Activated gamma-delta T cell treated with Interleukin-2 at 50 U/mL for 16 hours (primary cell): ENCODE results near the gene GNB1L.
A peak's percentile ranks its signal among the peaks of the same experiment; 100 is the strongest.

Source experiments
- DNase-seq: peaks from one replicate; pipeline ENCODE4 v3.0.0-alpha.2; 2020

GNB1L gene

GRCh38 chr22:19821523-19822300 lies 33.0 kb downstream of the GNB1L start:
- no peak for DNase-seq

DNA sequence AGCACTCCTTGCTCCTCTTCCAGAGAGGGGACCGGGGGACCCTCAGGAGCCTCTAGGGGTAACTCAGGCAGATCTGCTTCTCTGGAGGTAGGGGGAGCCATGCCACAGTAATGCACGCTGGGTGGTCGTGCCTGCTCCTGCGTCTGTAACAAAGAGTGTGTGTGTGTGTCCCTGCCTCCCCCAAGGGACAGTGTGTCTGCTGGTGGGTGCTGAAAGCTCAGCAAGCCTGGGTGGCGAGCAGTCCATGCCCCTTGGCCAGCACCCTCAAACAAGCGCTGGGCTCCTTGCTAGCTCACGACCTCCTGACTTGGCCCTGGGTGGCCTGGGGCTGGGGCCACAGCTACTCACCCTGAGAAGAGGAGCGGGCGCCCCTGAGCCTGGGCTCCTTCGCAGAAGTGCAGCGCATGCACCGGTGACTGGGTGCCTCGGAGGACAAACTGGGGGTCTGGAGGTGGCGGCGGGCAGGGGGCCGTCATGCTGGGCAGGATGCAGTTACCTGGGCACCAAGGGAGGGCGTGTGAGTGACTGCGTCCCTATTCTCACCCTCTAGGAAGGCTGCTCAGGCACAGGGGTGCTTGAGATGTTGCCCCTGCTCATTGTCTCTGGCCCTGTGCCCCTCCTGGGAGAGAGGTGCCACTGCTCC lies 33.7 kb downstream of the GNB1L start:
- DNase-seq = no peak

GRCh38 chr22:19819911-19820879 lies 34.5 kb downstream of the GNB1L start:
- DNase-seq = no peak

GRCh38 chr22:19819208-19819910 lies 35.3 kb downstream of the GNB1L start:
- no peak for DNase-seq

- no peak for DNase-seq
Observed at GRCh38 chr22:19818324-19819207, 36.1 kb downstream of the GNB1L start.

DNA sequence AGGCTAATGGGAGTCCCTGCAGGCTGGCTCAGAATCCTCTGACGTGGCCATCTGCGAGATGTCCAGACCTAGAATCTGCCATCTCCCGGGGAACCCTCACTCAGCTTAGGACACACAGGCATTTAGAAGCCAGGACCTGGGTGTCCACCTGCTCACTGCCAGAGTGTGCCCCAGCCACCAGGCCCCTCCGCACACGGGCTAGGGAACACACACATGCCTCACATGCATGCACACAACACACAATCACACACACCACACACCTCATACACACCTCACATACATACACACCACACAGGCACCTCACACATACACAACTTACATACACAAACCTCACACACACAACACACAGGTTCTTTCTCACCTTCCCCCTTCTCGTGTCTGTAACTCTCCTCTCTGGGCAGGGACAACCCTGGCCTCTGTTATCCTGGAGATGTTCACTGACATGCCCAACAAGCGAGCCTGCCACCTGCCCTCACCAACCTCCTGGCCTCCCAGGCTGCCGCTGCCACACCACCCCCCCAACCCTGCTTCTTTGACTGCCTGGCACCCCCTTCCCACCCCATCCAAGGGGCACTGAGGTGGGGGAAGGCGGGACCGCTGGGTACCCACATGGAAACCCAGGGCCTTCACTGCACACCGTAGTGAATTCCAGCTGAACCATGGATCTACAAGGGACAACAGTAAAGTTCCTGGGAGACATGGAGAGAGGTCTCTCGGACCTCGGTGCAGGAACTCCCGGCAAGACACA lies 38.1 kb downstream of the GNB1L start:
- DNase-seq = no peak

DNA sequence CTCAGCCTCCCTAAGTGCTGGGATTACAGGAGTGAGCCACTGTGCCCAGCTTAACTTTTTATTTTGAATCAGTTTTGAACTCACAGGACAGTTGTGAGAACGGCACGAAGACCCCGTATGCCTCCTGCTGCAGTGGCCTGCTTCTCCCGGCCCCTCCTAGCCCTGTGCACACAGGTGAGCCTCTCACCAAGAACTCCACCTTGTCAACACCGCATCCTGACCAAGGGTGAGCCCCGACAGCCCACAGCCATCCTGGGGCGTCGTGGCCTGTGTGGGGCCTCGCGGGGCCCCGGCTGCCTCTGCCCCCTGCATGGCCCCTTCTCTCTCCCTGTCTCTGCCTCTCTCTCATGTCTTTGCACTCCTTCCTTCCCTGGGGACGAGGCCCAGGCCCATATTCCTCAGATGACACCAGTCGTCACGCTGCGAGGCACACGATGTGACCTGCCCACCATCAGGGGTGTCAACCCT lies 38.8 kb downstream of the GNB1L start:
- no peak for DNase-seq

GRCh38 chr22:19815093-19815822 lies 39.4 kb downstream of the GNB1L start:
- no peak for DNase-seq

GRCh38 chr22:19814428-19814827 lies 40.2 kb downstream of the GNB1L start:
- no peak for DNase-seq

- DNase-seq = no peak
Observed at GRCh38 chr22:19812910-19813309, 41.8 kb downstream of the GNB1L start.

DNA sequence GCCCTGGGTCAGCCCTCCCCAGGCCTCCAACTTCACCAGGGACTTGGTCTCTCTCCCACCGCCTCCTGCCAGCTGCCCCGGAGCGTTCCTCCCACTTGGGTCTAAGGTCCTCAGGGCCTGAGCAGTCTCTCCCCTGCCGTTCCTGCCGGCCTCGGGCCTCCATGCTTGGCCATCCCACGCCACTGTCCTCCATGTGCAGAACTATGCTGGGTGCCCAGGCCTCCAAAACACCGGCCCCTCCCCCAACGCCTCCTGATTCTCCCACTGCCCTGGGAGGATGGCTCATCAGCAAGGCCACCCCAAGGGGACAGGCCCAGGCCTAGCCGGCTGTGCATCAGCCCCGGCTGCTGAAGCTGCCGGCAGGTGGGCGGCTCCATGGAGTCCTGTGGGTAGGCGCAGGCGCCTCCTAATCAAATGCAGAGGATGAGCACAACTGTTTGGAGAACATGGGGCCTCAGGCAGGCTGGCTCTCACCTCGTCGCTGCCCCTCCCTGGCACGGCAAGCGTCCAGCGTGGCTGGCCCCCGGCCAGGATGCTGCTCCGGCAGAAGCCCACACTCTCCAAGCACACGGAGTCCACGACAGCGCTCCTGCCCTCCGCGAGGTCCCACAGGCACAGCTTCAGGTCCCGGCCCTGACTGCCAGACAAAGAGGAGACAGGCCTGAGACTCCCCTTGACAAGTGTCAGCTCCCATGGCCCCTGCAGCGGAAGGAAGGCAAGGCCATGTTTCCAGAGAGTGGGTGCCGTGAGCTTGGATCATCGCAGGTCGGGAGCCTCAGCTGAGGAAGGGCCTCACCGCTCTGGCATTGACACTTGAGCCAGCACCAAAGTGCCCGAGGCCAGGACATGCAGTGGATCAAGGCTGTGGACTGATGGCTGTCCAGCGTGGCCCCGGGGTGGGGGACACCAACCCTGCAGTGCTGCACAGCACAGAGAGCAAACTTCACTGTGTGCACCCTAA lies 42.6 kb downstream of the GNB1L start:
- DNase-seq = no peak

- DNase-seq = no peak
Observed at GRCh38 chr22:19811211-19811621, 43.5 kb downstream of the GNB1L start.

DNA sequence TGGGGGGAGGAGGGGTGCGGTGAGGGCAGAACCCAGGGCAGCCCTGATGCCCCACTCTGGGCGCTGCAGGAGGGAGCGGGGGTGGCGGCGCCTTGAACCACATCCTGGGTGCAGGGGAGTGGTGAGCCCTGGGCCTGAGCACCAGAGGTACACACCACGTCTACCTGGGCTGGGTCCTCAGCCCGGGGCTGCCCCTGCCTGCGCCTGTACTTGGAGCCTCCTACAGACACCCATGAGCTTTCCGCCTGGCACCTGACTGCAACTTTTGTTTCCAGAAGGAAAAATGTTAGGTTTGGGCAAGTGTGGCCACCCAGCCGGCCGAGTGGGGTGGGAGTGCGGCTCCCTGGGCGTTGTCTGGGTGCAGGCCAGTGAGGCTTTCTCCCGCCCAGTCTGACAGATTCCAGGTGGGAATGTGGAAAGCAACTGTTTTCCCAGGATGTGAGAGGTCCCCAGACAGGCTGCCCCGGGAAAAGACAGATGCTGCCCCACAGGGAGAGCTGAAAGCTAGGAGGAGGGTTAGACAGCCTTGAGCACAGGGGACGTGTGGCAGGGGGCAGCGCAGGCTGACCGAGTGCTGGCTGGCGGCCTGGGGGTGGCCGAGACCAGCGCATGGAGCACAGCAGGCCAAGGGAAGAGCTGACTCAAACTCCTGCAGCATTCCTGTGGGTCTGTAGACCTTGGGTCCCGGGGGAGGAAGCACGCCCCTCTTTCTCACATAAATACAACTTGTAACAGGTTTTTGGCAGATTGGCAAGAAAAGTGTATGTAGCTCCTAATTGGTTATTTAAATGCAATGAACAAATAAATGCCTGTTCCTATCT lies 44.1 kb downstream of the GNB1L start:
- no peak for DNase-seq

- DNase-seq = no peak
Observed at GRCh38 chr22:19809741-19810140, 44.9 kb downstream of the GNB1L start.

DNA sequence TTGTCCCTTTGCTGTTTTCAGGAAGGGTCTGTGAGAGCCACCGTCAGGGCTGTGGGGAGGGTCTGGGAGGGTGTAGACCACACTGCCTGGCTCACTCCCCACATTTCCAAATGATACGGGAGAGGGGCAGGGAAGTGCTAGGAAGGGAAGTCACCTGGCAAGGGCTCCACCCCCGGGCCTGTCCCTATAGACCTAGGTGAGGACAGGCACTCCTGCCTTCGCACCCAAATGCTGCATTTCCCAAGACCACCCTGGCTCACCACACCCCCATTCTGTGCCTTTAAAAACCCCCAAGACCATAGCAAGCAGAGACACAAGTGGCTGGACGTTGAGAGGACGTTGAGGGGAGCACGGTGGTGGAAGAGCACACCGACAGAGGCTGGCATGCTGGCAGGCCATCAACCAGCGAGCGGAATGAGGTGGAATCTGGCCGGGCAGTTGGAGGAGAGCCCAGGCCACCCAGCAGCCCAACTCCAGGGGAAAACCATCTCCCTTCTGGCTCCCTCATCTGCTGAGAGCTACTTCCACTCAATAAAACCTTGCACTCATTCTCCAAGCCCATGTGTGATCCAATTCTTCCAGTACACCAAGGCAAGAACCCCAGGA lies 45.7 kb downstream of the GNB1L start:
- no peak for DNase-seq

GRCh38 chr22:19807914-19808872 lies 46.5 kb downstream of the GNB1L start:
- peak; percentile 2 for DNase-seq
